ENCODE measurements around the gene LRCH4.

The LRCH4 gene

DNA sequence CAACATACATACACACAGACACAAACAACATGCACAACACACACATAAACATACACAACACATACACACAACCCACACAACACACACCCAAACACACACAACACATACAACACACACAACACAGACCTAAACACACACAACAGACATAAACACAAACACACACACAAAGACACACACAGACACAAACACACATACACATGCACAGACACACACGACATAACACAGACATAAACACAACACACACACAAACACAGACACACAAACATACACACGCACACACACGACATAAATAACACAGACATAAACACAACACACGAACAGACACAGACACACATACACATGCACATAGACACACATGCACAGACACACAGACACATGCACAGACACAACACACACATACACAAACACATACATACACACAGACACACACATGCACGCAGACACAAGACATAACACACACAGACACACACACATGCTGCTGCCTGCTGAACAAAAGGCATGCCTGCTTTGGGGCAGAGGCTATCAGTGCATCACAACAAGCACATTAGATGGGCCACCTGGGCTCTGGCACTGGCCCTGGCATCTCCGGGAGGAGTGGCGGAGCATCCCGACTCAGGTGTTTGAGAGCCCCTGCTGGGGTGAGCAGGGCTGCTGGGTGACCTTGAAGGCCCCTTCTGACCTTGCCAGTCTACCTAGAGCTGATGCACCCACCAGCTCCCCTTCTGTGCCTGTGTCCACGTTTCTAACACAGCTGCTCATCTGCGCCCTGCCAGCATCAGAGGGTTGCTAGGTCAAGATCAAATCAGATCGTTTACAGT lies 5.3 kb downstream of the LRCH4 start:
- TF ChIP-seq, protein P1, sequence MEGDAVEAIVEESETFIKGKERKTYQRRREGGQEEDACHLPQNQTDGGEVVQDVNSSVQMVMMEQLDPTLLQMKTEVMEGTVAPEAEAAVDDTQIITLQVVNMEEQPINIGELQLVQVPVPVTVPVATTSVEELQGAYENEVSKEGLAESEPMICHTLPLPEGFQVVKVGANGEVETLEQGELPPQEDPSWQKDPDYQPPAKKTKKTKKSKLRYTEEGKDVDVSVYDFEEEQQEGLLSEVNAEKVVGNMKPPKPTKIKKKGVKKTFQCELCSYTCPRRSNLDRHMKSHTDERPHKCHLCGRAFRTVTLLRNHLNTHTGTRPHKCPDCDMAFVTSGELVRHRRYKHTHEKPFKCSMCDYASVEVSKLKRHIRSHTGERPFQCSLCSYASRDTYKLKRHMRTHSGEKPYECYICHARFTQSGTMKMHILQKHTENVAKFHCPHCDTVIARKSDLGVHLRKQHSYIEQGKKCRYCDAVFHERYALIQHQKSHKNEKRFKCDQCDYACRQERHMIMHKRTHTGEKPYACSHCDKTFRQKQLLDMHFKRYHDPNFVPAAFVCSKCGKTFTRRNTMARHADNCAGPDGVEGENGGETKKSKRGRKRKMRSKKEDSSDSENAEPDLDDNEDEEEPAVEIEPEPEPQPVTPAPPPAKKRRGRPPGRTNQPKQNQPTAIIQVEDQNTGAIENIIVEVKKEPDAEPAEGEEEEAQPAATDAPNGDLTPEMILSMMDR (IDR thresholded peaks at IDR 0.05; ENCODE audit: borderline replicate concordance, insufficient read depth, low read depth, low read length), result no peak
- H3K4me3 ChIP-seq (ENCODE audit: low read depth, low read length), result no peak overlapping the region

DNA sequence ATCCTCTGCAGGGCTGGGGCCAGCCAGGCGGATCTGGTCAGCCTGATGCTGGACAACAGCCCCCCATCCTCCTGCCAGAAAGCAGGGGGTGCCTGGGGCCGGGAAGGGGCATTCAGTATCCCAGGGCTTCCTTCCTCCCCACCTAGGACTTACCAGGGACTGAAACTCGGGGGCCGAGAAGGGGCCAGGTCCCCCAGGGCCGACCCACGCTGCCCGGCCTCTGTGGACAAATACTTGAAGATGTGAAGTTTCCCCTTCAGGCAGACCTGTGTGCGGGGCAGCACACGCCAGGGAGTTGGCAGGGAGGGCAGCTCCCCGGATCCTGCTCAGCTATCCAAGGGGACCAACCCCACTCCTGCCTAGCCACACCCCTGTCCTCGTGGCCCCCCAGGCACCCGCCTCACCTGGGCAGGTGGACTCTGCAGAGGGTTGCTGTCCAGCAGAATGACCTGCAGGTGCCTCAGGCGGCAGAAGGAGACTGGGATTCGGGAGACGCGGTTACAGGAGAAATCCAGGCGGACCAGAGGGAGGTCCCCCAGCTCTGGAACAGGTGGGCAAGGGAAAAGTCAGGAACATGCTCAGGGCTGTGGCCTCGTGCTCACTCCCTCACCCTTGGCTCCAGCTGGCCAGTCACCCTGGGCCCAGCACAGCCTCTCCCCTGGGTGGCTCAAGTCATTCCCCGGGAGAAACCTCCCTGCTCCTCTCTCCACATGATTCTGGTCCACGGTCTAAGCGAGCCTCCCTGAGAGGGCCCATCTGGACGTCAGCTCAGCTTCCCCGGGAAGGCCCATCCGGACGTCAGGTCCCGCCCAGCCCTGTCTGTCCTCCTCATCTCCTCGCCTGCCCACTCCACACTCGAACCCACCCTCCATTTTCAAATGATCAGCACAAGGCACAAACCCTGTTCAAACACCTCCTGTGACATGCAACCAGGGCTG lies 7.4 kb downstream of the LRCH4 start:
- H3K4me3 ChIP-seq (ENCODE audit: low read depth, low read length), result no peak overlapping the region
- TF ChIP-seq, protein P1 (IDR thresholded peaks at IDR 0.05; ENCODE audit: borderline replicate concordance, insufficient read depth, low read depth, low read length), result no peak

DNA sequence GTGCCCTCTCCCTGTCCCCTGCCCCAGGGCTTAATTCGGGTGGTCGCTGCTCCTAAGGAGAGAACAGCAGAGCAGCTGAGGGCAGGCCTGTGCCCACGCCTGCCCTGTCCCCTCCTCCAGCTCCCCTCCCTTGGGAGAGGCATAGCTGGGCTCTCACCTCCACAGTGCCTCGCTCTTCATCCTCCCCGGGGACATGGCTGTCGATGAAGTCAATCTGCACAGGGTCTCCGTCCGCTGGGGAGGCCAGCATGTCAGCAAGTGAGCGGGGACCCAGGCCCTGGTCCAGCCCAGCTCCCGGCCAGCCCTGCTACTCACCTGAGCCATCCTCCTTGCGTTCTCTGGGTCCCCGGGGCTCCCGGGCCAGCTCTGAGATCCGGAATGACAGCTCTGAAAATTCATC lies 8.4 kb downstream of the LRCH4 start:
- TF ChIP-seq, protein P1 (IDR thresholded peaks at IDR 0.05; ENCODE audit: borderline replicate concordance, insufficient read depth, low read depth, low read length), result no peak
- no peak overlapping the region for H3K4me3 ChIP-seq (ENCODE audit: low read depth, low read length)

DNA sequence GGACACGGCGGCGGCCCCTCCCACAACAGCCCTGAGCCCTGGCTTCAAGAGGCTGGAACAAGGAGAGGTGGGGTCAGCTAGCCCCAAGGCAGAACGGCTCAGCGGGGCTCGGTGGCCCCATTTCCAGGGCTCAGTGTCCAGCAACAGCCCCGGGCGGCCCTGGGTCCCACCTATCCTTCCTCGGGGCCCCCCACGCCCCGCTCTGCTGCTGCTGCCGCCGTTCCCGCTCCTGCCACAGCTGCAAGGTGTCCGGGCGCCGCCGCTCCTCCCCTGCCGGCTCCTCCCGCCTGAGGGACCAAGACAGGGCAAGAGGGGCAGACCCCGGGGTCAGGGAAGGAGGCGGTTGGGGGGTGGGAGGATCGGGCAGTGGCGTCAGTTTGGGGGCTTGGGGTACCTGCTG lies 8.8 kb downstream of the LRCH4 start:
- no peak overlapping the region for H3K4me3 ChIP-seq (ENCODE audit: low read depth, low read length)
- TF ChIP-seq, protein P1 (IDR thresholded peaks at IDR 0.05; ENCODE audit: borderline replicate concordance, insufficient read depth, low read depth, low read length), result no peak

DNA sequence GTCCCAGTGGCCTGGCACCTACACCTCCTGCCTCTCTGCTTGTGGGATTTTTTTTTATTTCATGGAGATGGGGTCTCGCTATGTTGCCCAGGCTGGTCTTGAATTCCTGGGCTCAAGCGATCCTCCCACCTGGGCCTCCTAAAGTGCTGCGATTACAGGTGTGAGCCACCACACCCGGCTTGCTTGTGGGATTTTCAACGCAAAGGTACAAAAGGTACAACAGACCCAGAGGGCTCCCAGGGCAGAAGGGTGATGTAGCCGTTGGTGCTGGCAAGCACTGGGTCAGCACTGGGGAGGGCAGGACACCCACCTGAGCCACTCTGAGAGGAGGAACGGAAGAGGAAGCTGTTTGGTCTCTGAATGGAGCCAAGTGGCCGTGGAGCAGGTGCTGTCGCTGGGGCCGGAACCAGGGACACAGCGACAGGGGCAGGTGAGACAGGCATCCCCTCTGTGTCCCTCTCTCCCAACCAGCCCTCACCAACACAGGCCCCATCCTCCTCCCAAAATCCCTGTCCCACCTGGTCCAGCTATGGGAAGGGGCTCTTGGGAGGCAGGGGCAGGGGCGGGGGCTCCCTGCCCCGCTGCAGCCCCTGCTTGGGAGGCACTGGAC lies 9.4 kb downstream of the LRCH4 start:
- TF ChIP-seq, protein P1 (IDR thresholded peaks at IDR 0.05; ENCODE audit: borderline replicate concordance, insufficient read depth, low read depth, low read length), result no peak
- H3K4me3 ChIP-seq (ENCODE audit: low read depth, low read length), result no peak overlapping the region

DNA sequence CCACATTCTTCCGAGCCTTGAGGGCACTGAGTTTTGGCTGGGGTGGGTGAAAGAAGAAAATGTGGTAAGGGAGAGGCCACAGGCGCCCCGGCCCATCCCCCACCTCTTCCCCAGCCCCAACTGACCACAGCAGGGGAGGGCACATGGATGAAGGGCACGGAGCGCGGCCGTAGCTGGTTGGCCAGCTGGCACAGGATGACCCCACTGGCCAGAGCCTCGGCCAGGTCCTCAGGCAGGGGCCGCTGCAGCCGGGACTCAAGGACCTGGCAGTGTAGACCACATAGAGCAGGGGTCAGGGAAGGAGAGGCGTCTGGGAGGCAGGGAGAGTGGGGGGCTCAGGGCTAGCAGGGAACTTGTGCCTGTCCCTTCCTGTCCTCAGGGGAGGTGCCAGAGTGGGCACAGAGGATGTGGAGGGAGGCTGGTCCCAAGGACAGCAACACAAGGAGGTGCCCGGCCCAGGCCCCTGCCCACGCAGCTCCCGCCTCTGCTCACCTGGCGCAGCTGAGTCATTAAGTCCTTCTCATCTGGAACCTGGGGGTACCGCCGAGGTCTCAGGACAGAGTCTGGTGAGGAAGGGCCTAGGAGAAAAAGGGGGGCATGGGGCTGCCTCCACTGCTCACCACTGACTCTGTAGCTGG lies 10.1 kb downstream of the LRCH4 start:
- TF ChIP-seq, protein P1 (IDR thresholded peaks at IDR 0.05; ENCODE audit: borderline replicate concordance, insufficient read depth, low read depth, low read length), result no peak
- H3K4me3 ChIP-seq (ENCODE audit: low read depth, low read length), result no peak overlapping the region

Measured in GM12875 (cell line).